ENCODE measurements around the gene SEMA3C.

The SEMA3C gene

GRCh38 chr7:80733333-80733915 is 185.4 kb downstream of the SEMA3C start:
- DNase-seq: no peak

GRCh38 chr7:80732630-80733029 is 186.2 kb downstream of the SEMA3C start:
- DNase-seq: no peak

- no peak for DNase-seq
These were observed 187.6 kb downstream of the SEMA3C start for GRCh38 chr7:80731281-80731680.

- no peak for DNase-seq
These were observed 189.1 kb downstream of the SEMA3C start for GRCh38 chr7:80729591-80730320.

DNA sequence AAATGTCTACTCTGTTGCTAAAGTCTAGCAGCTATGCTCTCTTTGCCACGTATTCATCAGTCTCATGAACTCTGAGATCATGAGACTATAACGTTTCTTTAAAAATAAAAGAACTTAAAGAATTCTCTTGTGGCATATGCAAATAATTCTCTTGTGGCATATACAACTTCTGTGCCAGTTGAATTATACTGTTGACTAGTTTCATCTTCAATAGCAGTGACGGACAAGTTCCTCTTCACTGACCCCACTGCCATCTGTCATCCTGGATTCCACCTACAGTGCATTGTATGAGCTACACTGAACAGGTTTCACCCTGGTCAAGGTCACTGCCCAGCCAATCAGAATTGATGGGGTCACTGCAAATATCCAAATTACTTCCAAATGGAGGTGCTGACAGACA is 192.2 kb downstream of the SEMA3C start:
- no peak for DNase-seq

GRCh38 chr7:80725181-80725611 is 193.7 kb downstream of the SEMA3C start:
- DNase-seq: no peak

DNA sequence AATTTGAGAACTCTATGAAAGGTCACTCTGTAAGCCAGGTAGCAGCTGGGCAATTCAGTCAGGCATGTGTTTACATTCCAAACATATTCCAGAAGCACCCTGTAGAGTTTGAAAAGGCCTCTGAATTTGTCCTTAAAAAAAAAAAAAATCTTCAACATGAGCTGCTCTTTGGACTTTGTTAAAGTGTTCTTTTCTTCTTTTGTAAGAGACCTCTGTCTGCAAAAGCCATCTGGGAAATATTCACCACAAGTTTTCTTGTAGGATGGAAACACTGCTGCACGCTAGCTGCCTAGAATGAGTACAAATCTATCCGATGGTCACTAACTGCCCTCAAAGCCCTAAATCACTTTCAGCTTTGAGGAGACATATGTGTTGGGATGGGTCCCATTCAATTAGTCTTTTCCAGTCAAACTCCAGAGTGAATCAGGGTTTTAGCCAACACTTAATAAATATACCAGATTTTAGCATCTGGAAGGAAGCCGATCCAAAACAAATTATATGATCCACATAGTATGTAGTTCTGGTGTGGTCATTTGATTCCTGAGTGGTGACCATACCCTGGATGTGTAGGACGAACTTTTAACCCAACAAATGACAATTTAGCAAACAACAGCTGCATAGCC is 194.5 kb downstream of the SEMA3C start:
- no peak for DNase-seq

- DNase-seq: no peak
These were observed 196.1 kb downstream of the SEMA3C start for GRCh38 chr7:80722616-80723195.

DNA sequence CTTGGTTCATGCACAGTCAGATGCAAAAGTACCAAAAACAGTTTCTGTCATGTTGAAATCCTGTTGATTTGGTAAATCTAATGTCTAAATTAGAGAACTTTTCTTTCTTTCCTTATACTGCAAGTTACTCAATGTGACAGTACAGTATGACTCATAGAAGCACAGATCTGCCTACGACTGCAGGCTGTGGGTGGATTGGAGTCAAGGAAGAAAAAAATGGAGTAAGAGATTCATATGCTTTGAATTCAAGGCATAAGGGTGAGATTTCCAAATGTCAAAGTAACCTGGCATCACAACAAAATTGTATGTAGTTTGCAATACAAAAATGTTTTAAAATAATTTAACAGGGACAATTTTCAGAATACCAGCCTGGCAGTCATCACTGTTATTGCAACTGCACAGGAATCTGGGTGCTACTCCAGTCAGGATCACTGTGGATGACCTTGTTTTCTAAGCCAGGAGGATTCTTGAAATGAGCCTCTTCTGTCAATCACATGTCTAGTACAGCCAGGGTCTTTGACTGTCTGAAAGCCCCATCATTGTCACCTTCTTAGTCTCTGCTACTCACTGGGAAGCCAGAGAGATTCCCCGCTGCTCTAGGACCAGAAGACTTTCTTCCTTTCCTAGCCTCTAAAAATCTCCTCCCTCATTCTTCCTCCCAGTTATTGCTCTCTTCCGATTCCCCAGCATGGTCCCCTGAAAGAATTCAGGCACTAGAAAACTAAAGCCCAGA is 196.8 kb downstream of the SEMA3C start:
- DNase-seq: no peak

GRCh38 chr7:80720146-80720545 is 198.7 kb downstream of the SEMA3C start:
- no peak for DNase-seq

DNA sequence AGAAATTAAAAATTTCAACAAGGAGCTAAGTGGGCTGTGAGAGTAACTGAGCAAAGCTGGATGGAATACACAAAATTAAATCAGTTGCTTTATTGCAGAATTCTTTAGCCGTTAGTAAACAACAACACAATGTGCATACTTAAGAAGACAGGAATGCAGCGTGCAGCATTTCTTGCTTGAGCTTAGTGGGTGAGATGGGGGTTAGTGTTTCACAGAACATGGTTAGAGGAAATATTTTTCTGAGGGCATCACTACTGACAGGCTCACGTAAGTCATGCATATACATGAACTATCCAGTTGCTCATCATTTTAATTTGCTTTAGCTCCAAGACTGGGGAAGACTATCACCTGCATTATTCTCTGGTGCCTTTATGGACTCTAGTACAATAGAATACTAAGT is 199.6 kb downstream of the SEMA3C start:
- no peak for DNase-seq

- no peak for DNase-seq
These were observed 207.3 kb downstream of the SEMA3C start for GRCh38 chr7:80711531-80711930.

GRCh38 chr7:80708123-80708522 is 210.7 kb downstream of the SEMA3C start:
- no peak for DNase-seq

- DNase-seq: no peak
These were observed 211.5 kb downstream of the SEMA3C start for GRCh38 chr7:80707318-80707717.

GRCh38 chr7:80705130-80705781 is 213.6 kb downstream of the SEMA3C start:
- no peak for DNase-seq

GRCh38 chr7:80703272-80703671 is 215.6 kb downstream of the SEMA3C start:
- no peak for DNase-seq

- DNase-seq: no peak
These were observed 219.1 kb downstream of the SEMA3C start for GRCh38 chr7:80699721-80700256.

GRCh38 chr7:80699045-80699638 is 219.7 kb downstream of the SEMA3C start:
- DNase-seq: no peak
